Caco-2 (cell line): ENCODE measurements around the gene PDE9A. TPM values are rescaled to one million over a fixed set of nuclear protein-coding genes. Genes with fewer than 3 reads are reported as not detected.

Experiments
- BruUV-seq: library from RNA; stranded (reverse); fragments of 400-500 nt; replicated peaks from 2 replicates; lab custom pipeline; 2021; lab: Mats Ljungman, UMichigan
- CTCF ChIA-PET: fragments of 300-600 bp; sonication (Branson Sonifier 250); formaldehyde crosslinking; loops from one replicate; lab custom pipeline; 2022; ENCODE audit warnings: antibody characterized with exemption; lab: Charles Lee
- POLR2A ChIA-PET: fragments of 300-600 bp; sonication (Branson Sonifier 250); formaldehyde crosslinking; loops from one replicate; lab custom pipeline; 2022; ENCODE audit warnings: antibody characterized with exemption; lab: Charles Lee
- DNase-seq, 2 experiments: peaks; one replicate each; pipeline versions ENCODE4 v3.0.0 to v3.0.0-alpha.2; 2020 to 2022
- H3K27me3 ChIP-seq: replicated peaks from 2 replicates; pipeline ENCODE4 v1.6.0; 2011; ENCODE audit warnings: low read length; ENCODE audit not compliant: control insufficient read depth, insufficient read depth
- H3K36me3 ChIP-seq: 2 replicates; pipeline ENCODE4 v1.5.1; 2011; ENCODE audit warnings: low read length; ENCODE audit not compliant: control insufficient read depth, insufficient read depth
- H3K4me1 ChIP-seq: fragments of 250-450 bp; sonication (Bioruptor Pico); 2 replicates; pipeline ENCODE4 v1.5.1; 2020; ENCODE audit warnings: mild to moderate bottlenecking
- H3K4me3 ChIP-seq: 2 replicates; pipeline ENCODE4 v1.5.1; 2011; ENCODE audit warnings: low read depth, mild to moderate bottlenecking, control low read depth, low read length
- H3K9me3 ChIP-seq: fragments of 250-450 bp; sonication (Bioruptor Pico); 2 replicates; pipeline ENCODE4 v1.5.1; 2020; ENCODE audit warnings: mild to moderate bottlenecking, moderate library complexity
- H3K27ac Mint-ChIP-seq: one replicate; pipeline ENCODE4 v1.8.0; 2022; ENCODE audit warnings: mixed read lengths; ENCODE audit not compliant: unreplicated experiment
- H3K27me3 Mint-ChIP-seq: one replicate; pipeline ENCODE4 v1.8.0; 2022; ENCODE audit warnings: mixed read lengths; ENCODE audit not compliant: insufficient read depth, unreplicated experiment
- H3K36me3 Mint-ChIP-seq: one replicate; pipeline ENCODE4 v1.8.0; 2022; ENCODE audit warnings: mild to moderate bottlenecking, mixed read lengths; ENCODE audit not compliant: insufficient read depth, unreplicated experiment
- H3K4me1 Mint-ChIP-seq: one replicate; pipeline ENCODE4 v1.8.0; 2022; ENCODE audit warnings: low read depth, mixed read lengths; ENCODE audit not compliant: unreplicated experiment
- H3K4me3 Mint-ChIP-seq: one replicate; pipeline ENCODE4 v1.8.0; 2022; ENCODE audit warnings: mild to moderate bottlenecking, moderate library complexity, mixed read lengths; ENCODE audit not compliant: unreplicated experiment
- H3K9me3 Mint-ChIP-seq: one replicate; pipeline ENCODE4 v1.8.0; 2022; ENCODE audit warnings: mixed read lengths; ENCODE audit not compliant: unreplicated experiment
- intact Hi-C: fragments of 100-400 bp; cut with micrococcal nuclease; formaldehyde crosslinking; loops from one replicate; pipeline ENCODE4 v1.10.0; 2022; ENCODE audit not compliant: unreplicated experiment
- total RNA-seq: library from RNA; stranded (reverse); gene quantifications from 2 replicates; pipeline ENCODE4 v1.2.3, GENCODE V29; 2022
- TF ChIP-seq, protein P1 (sequence below), 2 experiments: fragments of 200-600 bp in 1 of 2; IDR thresholded peaks; 1 replicate in 1 of 2; 2 replicates in 1 of 2; pipeline versions ENCODE4 v1.5.1 to v1.8.0; 2011 to 2022; ENCODE audit warnings: antibody characterized with exemption in 1 of 2, control low read depth in 1 of 2, inconsistent platforms in 1 of 2, low read depth in 1 of 2, low read length in 1 of 2, mild to moderate bottlenecking in 1 of 2, moderate library complexity in 1 of 2; ENCODE audit not compliant: insufficient read depth in 1 of 2, severe bottlenecking in 1 of 2, unreplicated experiment in 1 of 2

PDE9A gene
- total RNA-seq, 1 experiment from 2014 or later: 9.7 TPM

DNA sequence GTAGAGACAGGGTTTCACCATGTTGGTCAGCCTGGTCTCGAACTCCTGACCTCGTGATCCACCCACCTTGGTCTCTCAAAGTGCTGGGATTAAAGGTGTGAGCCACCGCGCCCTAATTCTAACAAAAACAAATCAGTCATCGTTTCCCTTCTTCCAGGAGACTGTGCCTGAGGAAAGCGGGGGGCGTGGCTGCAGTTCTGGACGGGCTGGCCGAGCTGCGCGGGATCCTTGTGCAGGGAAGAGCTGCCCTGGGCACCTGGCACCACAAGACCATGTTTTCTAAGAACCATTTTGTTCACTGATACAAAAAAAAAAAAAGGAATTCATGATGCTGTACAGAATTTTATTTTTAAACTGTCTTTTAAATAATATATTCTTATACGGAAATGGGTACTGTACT lies 121.7 kb downstream of the PDE9A start:
- Mint-ChIP-seq H3K27me3 (no peaks in the 10 kb centered on the region), H3K4me3 (no peak overlapping the region), H3K27ac (no peak overlapping the region), H3K9me3 (no peaks in the 10 kb centered on the region), H3K36me3 (no peaks in the 10 kb centered on the region), H3K4me1 (no peaks in the 10 kb centered on the region)
- no peak overlapping the region for H3K4me3 ChIP-seq
- intact Hi-C loops: no loop called here
- POLR2A ChIA-PET: no interaction called here
- no peaks in the 10 kb centered on the region for H3K27me3 ChIP-seq
- CTCF ChIA-PET: no interaction called here
- BruUV-seq: no TSS peak
- no peaks in the 10 kb centered on the region for H3K4me1 ChIP-seq
- TF ChIP-seq, protein P1, sequence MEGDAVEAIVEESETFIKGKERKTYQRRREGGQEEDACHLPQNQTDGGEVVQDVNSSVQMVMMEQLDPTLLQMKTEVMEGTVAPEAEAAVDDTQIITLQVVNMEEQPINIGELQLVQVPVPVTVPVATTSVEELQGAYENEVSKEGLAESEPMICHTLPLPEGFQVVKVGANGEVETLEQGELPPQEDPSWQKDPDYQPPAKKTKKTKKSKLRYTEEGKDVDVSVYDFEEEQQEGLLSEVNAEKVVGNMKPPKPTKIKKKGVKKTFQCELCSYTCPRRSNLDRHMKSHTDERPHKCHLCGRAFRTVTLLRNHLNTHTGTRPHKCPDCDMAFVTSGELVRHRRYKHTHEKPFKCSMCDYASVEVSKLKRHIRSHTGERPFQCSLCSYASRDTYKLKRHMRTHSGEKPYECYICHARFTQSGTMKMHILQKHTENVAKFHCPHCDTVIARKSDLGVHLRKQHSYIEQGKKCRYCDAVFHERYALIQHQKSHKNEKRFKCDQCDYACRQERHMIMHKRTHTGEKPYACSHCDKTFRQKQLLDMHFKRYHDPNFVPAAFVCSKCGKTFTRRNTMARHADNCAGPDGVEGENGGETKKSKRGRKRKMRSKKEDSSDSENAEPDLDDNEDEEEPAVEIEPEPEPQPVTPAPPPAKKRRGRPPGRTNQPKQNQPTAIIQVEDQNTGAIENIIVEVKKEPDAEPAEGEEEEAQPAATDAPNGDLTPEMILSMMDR (IDR thresholded peaks at IDR 0.05; ENCODE audit: insufficient read depth in 1 of 2, low read depth in 1 of 2, low read length in 1 of 2, severe bottlenecking in 1 of 2, unreplicated experiment in 1 of 2): no peak
- H3K9me3 ChIP-seq: no peaks in the 10 kb centered on the region
- DNase-seq: no peak
- no peaks in the 10 kb centered on the region for H3K36me3 ChIP-seq

DNA sequence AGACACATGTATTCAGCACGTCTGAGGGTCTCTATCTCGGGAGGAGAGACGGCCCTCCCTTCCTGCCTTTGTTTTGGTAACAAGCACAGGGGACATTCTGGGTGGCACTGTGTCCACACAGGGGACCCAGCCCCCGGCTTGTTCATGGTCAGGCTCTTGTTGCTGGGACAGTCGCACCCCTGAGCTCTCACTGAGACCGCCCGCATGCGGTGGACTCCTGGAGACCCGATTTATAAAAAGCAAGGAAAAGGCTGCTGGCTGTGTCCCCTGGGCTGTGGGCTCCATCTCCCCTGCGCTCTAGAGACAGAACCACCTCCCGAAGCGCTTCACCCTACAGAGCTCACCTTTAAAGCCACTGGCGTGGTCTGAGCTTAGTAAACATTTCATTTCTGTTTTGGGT lies 122.5 kb downstream of the PDE9A start:
- Histone ChIP-seq H3K9me3 (no peaks in the 10 kb centered on the region), H3K4me3 (no peak overlapping the region), H3K4me1 (peaks cover 2% of the 10 kb centered on the region; the same call in 1 of the 2 replicates), H3K36me3 (no peaks in the 10 kb centered on the region), H3K27me3 (no peaks in the 10 kb centered on the region)
- no peak for DNase-seq
- no peaks in the 10 kb centered on the region for H3K4me1 Mint-ChIP-seq
- TF ChIP-seq, protein P1 (IDR thresholded peaks at IDR 0.05; ENCODE audit: insufficient read depth in 1 of 2, low read depth in 1 of 2, low read length in 1 of 2, severe bottlenecking in 1 of 2, unreplicated experiment in 1 of 2): no peak
- POLR2A ChIA-PET: no interaction called here
- H3K27me3 Mint-ChIP-seq: no peaks in the 10 kb centered on the region
- BruUV-seq: no TSS peak
- H3K9me3 Mint-ChIP-seq: no peaks in the 10 kb centered on the region
- H3K36me3 Mint-ChIP-seq: no peaks in the 10 kb centered on the region
- H3K4me3 Mint-ChIP-seq: no peak overlapping the region
- CTCF ChIA-PET: no interaction called here
- H3K27ac Mint-ChIP-seq: no peak overlapping the region
- intact Hi-C loops: no loop called here

DNA sequence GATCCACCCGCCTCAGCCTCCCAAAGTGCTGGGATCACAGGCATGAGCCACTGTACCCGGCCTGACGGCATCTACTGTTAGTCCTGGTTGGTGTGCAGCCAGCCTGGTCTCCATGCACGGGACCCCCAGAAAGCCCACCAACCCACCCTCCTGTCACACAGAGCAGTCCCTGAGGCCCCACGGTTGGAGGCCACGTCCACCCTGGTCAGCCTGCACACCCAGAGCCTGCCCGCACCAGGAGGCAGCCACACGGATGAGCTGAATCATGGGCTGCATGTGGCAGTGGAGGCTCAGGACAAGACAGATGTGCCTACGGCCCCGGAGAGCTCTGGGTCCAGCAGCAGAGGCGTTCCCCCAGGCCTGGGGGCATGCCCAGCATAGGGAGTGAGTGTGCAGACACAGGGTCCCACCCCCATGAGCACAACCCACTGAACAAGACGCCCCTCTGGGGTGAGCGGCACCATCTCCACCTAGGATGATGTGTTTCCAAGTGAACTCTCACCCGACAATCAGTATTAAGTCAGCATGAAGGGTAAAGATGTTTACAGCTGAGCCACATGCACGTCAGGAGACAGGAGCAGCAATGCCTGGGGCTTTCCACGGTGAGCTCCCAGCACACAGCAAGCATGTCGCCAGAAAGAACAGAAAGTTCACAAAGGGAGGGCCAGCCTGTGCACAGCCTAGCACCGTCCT lies 123.8 kb downstream of the PDE9A start:
- Histone ChIP-seq H3K36me3 (no peaks in the 10 kb centered on the region), H3K4me3 (no peak overlapping the region), H3K9me3 (no peaks in the 10 kb centered on the region), H3K4me1 (peaks cover 7% of the 10 kb centered on the region; the same call in 1 of the 2 replicates), H3K27me3 (no peaks in the 10 kb centered on the region)
- no TSS peak for BruUV-seq
- TF ChIP-seq, protein P1 (IDR thresholded peaks at IDR 0.05; ENCODE audit: insufficient read depth in 1 of 2, low read depth in 1 of 2, low read length in 1 of 2, severe bottlenecking in 1 of 2, unreplicated experiment in 1 of 2): no peak
- intact Hi-C loops: no loop called here
- DNase-seq: no peak
- H3K27ac Mint-ChIP-seq: no peak overlapping the region
- no peaks in the 10 kb centered on the region for H3K27me3 Mint-ChIP-seq
- peaks cover 7% of the 10 kb centered on the region for H3K4me1 Mint-ChIP-seq
- no peaks in the 10 kb centered on the region for H3K9me3 Mint-ChIP-seq
- ChIA-PET POLR2A (no interaction called here), CTCF (no interaction called here)
- H3K4me3 Mint-ChIP-seq: no peak overlapping the region
- no peaks in the 10 kb centered on the region for H3K36me3 Mint-ChIP-seq
